Right renal pelvis (tissue), 4 donors: ENCODE measurements around the gene TSPAN13. TPM values are rescaled to one million over a fixed set of nuclear protein-coding genes. Genes with fewer than 3 reads are reported as not detected.
A peak's percentile ranks its signal among the peaks of the same experiment; 100 is the strongest.
"Not testable (repeated sequence)": the region's sequence is repeated elsewhere in the genome, so short reads cannot be mapped to it uniquely, and the experiment has no call there.

Experiments used
- DNase-seq, 4 donors: peaks; one replicate each; pipeline ENCODE4 v3.0.0-alpha.2; 2013; ENCODE audit warnings: low read depth in 4 of 4, low spot score in 3 of 4, missing footprints in 1 of 4
- polyA plus RNA-seq, 4 donors: library from polyadenylated mRNA; unstranded; fragments of 120-200 nt; gene quantifications; one replicate each; pipeline ENCODE4 v1.2.1, GENCODE V29; 2013; ENCODE audit not compliant: insufficient read length in 4 of 4

The TSPAN13 gene
- polyA plus RNA-seq, 4 donors, result 28.3 to 35.3 (median 33.6) TPM

GRCh38 chr7:16740623-16740953, 13.0 kb upstream of the TSPAN13 start:
- no peak for DNase-seq

DNA sequence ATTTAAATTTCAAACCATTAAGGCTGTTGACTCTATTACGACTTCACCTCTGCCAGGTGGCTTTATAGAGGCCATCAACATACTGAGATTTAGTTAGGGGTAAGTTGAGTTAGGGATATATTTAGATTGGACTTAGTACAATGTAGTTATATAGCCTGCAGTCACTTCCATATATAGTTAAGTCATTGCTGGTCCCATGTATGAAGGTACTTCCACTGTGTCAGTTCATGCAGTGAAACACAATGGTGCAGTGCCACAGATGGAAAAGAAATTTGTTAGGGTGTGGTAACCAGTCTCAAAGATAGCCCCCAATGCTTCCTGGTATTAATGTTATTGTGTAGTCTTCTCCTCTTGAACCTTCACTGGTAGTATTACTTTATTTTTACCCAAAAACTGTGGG, 12.6 kb upstream of the TSPAN13 start:
- DNase-seq, result no peak

GRCh38 chr7:16741676-16742075, 11.9 kb upstream of the TSPAN13 start:
- no peak for DNase-seq

DNA sequence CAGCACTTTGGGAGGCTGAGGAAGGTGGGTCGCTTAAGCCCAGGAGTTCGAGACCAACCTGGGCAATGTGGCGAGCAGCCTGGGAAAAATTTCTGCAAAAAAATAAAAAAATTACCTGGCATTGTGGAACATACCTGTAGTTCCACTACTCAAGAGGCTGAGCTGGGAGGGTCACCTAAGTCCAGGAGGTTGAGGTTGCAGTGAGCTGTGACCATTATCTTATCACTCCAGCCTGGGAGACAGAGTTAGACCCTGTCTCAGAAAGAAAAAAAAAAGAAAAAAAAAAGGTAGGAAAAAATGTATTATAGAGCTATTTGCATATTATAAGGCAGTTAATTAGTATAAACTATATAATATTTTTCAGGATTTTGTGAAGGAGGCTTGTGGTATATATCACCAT, 11.0 kb upstream of the TSPAN13 start:
- no peak for DNase-seq

GRCh38 chr7:16743236-16743635, 10.3 kb upstream of the TSPAN13 start:
- no peak for DNase-seq

GRCh38 chr7:16744518-16745250, 8.9 kb upstream of the TSPAN13 start:
- DNase-seq, result no peak

GRCh38 chr7:16745645-16746044, 7.9 kb upstream of the TSPAN13 start:
- no peak for DNase-seq

- no peak for DNase-seq
These were observed 6.5 kb upstream of the TSPAN13 start for GRCh38 chr7:16747102-16747501.

- peak in 1 of 4 donors; percentile 35 for DNase-seq
These were observed 639 bp downstream of the TSPAN13 start for GRCh38 chr7:16753932-16754855.

GRCh38 chr7:16754856-16755317, 1.3 kb downstream of the TSPAN13 start:
- DNase-seq, result no peak

DNA sequence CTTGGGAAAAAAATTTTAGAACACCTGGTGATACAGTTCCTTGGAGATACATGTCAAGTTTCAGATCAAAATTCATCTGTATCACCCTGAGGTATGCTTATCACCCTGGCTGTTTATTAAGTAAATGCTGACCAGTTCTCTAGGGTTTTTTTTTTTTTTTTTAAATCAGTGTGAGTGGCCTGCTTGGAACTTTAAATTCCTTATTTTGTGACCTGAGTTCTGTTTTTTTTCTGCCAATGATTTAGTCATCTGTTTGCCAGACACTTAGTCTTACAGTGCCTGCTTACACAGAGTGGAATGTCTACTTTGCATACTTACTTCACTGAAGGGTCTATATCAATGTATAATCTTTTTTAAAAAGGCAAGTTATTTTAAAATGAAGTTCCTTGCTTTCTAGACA, 1.8 kb downstream of the TSPAN13 start:
- DNase-seq, result no peak

- DNase-seq, result no peak
These were observed 4.5 kb downstream of the TSPAN13 start for GRCh38 chr7:16758036-16758435.

DNA sequence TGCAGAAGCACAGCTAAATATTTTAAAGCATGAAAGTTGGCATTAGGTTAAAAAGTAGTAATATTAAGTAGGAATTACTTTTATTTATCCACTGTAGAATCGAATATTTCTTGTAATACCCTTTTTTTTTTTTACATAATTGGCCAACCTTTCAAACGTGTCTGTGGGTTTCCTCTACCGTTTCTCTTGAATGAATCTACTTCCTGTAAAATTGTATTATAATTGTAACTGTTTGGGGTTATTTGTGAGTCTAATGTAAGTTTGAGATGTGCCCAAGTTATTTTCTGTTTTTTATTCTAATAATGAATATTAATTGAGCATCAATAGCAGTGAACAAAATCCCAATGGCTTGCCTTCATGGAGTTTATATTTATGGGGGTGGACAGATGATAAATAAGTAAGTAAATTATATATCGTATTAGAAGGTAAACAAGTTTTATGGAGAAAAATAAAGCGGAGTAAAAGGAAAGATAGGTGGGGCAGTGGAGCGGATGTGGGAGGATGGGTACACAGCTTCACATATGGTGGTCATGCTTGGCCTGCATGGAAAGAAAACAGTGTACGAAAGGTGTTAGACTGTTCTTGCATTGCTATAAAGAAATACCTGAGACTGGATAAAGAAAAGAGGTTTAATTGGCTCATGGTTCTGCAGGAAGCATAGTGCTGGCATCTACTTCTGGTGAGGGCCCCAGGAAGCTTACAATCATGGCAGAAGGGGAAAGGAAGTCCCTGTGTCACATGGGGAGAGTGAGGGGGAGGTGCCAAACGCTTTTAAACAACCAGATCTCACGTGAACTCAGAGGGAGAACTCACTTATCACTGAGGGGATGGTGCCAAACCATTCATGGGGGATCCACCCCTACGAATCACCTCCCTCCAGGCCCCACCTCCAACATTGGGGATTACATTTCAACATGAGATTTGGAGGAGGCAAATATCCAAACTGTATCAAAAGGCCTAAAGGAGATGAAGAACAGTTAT, 5.4 kb downstream of the TSPAN13 start:
- DNase-seq, result no peak

DNA sequence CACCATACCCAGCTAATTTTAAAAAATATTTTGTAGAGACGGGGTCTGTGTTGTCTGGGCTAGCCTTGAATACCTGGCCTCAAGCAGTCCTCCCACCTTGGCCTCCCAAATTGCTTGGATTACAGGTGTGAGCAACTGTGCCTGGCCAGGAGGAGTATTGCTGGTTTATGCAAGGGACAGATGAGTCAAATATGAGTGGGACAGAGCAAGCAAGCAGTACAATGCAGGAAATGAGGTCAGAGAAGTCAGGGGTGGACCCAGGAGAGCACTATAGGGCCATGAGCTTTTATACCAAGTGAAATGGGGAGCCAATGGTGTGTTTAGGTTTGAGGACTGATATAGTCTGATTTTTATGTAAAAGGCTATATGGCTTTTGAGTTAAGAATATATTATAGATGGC, 6.3 kb downstream of the TSPAN13 start:
- DNase-seq, result no peak

DNA sequence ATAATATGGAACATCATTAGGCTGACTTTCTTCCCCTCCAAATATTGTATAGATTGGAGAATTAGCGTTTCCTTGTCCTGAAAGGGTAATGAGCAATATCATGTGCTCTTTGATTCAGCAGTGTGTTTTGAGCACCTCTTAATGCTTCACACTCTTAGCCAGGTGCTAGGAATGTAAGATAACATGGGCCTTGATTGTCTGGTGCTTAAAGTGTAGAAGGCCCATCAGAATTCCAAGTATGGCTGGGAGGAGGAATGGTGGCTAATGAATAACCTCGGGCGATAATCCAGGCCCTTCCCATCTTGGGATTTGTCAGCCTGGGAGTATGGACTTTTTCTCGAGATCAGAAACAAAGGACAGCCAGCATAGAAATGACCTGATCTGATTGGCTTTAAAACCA, 8.6 kb downstream of the TSPAN13 start:
- DNase-seq, result no peak

GRCh38 chr7:16764942-16765341, 11.4 kb downstream of the TSPAN13 start:
- no peak for DNase-seq

DNA sequence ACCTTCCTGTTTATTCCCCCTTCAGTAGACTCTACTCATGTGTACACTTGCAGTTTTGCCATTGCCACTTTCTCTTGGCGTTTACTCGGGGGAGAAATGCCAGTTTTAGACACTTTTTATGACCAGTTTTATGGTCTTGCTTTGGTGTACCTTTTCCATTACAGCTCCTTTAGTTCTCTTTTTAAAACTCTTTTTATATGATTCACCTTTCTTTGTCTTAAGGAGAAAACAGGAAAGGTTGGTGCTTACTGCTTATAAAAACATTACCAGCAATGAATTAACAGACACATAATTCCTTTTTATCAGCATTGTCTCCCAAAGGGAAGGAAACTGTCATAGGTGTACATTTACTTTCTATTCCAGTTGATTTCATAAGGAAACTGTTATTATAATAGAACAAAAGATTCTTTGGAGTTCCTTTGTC, 11.9 kb downstream of the TSPAN13 start:
- DNase-seq, result no peak

DNA sequence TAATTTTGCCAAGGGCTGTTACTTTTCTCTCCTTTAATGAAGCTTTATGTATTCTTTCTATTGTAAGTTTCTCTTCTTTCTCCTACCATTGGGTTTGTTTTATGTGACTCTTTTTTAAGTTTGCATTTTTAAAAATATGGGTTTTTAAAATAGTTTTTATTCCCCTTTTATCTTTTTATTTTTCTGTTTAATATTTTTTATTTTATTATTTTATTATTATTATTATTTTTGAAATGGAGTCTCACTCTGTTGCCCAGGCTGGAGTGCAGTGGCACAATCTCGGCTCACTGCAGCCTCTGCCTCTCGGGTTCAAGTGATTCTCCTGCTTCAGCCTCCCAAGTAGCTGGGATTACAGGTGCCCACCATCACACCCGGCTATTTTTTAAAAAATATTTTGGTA, 16.4 kb downstream of the TSPAN13 start:
- not testable (repeated sequence) for DNase-seq

DNA sequence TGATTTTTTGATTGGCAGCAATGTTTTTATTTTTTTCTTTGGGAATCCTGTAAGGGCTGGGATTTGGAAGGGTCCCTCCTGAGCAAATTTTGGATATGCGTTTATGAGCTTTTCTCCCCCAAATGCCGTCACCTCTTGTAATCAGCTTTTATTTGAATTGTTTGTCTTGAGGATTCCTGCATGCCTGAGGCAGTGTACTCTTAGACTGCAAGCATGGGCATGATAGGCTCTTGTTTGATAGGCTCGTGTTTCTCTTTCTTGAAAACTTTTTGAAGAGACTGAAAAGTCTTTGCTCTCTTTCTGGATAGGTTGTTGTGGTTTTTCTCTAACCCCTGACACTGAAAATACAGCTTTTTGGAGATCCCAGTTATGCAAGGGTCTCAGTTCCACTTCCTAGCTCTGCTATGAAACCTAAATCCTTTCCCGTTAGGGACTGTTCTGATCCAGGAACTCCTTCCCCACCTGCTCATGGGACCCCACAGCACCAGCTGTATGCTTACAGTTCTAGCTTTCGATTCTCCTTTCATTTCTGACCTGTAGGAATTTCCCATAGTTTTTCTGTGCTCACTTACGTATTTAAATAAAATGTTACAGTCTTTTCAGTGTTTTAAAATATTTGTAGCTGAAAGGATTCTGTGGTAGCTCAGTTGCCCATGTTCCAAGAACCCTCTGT, 17.2 kb downstream of the TSPAN13 start:
- no peak for DNase-seq

DNA sequence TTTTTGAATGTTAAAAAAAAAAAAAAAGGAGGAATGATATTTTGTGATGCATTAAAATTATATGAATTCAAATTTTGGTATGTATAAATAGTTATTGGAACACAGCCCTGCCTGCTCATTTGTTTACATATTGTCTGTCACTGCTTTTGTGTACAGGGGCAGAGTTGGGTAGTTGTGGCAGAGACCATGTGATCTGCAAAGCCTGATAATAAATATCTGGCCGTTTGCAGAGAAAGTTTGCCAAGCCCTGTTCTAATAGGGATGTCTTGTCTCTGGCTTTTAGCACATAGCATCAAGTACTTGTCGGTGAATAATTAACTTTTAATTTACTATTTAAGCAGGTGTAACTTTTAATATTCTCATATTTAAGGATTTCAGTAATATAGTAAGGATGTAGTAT, 19.8 kb downstream of the TSPAN13 start:
- DNase-seq, result no peak
